ENCODE measurements around the gene PDZD11.
"Not testable (repeated sequence)": the region's sequence is repeated elsewhere in the genome, so short reads cannot be mapped to it uniquely, and the experiment has no call there.

PDZD11 gene

GRCh38 chrX:70255452-70255851 lies 34.3 kb downstream of the PDZD11 start:
- DNase-seq, result no peak

DNA sequence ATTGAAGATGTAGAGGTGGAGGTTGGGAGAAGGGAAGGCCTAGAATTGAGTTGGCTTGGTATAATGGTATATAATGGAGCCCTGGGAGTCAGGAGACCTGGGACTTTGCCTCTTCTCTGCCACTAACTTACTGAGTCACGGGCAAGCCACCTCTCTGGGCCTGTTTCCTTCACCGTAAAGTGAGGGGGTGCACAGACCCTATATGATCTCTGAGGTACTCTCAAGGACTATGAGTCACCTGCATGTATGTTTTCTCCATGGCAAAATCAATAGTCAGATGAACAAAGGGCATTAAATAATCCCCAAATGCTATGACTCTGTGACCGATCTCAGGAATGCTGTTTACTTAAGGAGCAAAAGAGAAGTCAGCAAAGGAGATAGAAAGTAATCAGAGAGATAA lies 34.8 kb downstream of the PDZD11 start:
- DNase-seq, result no peak

DNA sequence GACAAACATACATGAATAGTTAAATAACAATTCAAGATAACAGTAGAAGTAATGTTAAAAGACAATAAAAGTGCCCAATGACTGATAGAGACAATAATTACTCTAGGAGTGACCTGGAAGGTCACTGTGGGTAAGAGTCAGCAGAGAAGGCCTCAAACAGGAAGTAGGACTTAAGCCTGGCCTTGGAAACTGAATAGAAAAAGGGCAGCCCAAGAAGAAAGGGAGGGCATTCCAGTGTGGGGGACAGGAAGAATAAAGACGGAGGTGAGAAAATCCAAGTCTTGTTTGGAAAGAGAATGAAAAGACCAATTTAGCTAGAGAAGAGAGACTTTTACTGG lies 35.7 kb downstream of the PDZD11 start:
- DNase-seq, result no peak

DNA sequence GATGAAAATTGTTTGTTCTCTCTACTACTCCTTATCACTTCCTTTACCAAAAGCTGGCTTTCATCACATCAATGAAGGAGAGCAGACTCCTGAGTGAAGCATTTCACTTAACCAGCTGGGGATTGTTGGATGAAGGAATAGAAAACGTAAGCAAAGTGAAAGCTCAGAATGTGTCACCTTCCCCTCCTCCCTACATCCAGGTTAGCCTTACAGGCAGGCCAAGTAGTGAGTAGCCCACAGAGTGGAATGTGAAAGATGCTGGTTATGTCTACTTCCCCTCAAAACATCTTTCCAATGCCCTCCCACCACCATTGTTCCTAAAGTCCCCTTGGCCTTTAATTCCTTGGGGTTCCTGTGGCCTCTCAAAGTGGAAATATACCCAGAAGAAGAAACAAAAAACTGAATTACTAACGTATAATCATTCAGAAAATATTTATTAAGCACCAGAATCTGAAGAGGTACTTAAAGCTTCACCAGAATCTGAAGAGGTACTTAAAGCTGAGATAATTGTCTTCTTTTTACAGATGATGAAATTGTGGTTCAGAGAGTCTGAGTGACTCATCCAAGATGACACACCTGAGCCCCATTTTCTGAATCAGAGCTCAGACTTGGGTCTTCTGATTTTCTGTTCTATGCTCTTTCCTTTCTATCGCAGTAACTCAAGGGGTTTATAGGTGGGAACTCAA lies 36.2 kb downstream of the PDZD11 start:
- DNase-seq, result no peak

- no peak for DNase-seq
These were observed 37.2 kb downstream of the PDZD11 start for GRCh38 chrX:70252491-70252890.

GRCh38 chrX:70247252-70247651 lies 42.5 kb downstream of the PDZD11 start:
- DNase-seq, result no peak

DNA sequence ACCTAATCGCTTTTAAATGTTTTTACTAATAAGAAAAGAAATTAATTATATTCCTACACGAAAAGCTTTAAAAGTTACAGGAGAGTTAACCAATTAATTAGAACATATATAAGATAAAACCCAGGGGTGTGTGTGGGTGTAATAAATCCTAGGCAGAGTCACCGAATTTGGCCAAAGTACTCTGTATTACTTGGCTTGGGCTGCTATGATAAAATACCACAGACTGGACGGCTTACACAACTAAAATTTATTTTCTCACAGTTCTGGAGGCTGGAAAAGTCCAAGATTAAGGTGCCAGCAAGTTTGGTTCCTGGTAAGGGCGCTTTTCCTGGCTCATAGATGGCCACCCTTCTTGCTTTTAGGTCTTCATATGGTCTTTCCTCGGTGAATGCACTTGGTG lies 44.8 kb downstream of the PDZD11 start:
- DNase-seq, result no peak

DNA sequence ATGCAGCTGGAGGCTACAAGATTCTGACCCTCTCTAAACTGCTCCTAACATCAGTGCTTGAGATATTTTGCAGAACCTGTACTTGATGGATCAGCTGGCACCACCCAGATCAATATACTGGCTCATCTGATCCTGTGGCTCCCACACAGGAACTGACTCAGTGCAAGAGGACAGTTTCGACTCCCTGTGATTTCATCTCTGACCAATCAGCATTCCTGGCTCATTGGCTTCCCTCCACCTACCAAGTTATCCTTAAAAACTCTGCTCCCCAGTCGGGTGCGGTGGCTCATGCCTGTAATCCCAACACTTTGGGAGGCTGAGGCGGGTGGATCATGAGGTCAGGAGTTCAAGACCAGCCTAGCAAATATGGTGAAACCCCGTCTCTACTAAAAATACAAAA lies 46.1 kb downstream of the PDZD11 start:
- not testable (repeated sequence) for DNase-seq

DNA sequence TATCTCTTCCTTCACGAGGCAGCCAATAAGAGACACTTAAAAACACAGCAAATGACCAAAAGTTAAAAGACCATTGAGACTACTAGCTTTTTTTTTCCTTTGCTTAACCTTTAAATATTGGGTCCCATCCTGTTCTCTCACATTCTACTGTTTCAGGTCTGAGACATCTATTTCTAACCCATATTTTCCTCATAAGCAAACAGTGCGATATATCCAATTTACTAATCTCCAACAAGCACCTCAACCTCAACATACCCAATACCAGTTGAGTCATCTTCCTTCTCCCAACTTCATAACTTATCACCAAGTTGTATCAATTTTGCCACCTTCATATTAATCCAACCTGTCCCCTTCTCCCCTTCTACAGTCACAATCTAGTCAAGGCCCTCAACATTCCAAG lies 48.2 kb downstream of the PDZD11 start:
- no peak for DNase-seq

DNA sequence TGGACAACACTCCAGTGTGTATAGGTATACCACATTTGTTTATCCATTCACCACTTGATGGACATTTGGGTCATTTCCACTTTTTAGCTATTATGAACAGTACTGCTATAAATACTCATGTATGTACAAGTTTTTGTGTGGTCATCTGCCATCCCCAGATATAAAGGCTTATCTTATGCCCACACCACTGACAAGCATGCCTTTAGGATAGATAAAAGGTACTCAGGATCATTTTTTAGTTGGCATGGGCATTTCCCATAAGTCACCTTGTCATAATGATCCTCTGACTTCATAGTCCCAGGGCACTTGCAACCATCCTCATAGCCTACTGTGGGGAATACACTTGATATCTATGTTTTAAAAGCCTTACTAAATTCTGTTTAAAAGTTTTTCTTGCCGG lies 49.0 kb downstream of the PDZD11 start:
- DNase-seq, result no peak

Measured in hippocampal formation (tissue), 2 donors.